HG02938 (cell line): Measurements from ENCODE around the gene PPP3CA.

Source experiments
- ATAC-seq: cut with Tn5 transposase; IDR thresholded peaks from one replicate; pipeline ENCODE4 v1.9.1; 2021; ENCODE audit warnings: mild to moderate bottlenecking, moderate library complexity; ENCODE audit not compliant: unreplicated experiment

PPP3CA gene

GRCh38 chr4:101289306-101289705 is 58.0 kb downstream of the PPP3CA start:
- ATAC-seq = no peak

DNA sequence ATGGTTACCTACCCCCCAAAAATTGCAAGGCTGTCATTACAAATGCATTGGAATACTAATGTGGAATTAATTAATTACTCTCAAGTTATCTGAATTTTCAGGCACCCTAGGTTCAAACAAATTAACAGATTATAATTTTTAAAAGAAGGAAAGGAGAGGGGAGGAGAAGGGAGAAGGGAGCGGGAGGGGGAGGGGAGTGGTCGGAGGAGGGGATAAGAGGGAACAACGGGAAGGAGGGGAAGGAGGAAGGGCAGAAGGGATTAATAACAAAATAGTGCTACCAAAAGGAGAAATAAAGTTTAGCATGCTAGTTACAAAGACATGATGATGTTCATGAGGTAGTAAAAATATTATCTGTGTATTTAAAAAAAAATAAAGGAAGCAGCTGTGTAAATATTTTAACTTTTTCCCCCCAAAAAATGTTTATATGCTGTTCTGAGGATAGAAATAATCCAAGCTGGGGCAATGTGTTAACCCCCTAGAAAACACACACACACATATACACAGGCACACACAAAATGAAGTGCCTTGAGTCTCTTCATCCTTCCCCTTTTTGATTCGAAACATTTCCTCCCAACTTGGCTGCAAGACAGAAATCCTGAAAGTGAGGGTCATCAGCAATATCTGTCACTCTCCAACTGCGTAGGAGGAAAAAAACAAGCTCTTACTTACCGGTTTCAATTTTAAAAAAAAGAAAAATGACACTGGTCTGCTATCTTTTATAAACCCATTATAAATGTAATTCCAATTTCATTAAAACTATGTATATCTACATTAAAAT is 58.8 kb downstream of the PPP3CA start:
- no peak for ATAC-seq

GRCh38 chr4:101287324-101287723 is 60.0 kb downstream of the PPP3CA start:
- ATAC-seq = no peak

DNA sequence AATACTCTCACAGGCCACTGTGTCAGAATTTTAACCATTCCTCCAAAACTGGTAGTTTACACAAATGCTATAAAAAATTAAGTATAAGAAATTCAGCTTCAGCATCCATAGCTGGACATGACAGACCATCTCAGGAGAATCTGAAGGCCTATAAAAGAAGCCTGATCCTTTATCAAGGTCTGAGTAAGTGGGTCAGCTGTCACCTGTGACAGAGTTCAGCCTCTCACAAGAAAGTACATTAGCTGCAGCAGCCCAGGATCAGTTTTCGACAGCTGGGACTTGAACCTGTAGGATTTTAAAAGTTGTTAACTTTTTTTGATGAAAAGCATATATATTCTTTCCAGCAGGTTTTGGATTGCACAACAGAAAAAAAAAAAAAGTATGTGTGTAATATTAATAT is 60.7 kb downstream of the PPP3CA start:
- ATAC-seq = no peak

GRCh38 chr4:101285985-101286384 is 61.3 kb downstream of the PPP3CA start:
- ATAC-seq = no peak

- ATAC-seq = no peak
Measured at GRCh38 chr4:101284546-101284945, 62.8 kb downstream of the PPP3CA start.

GRCh38 chr4:101283434-101283833 is 63.9 kb downstream of the PPP3CA start:
- no peak for ATAC-seq

- no peak for ATAC-seq
Measured at GRCh38 chr4:101282076-101282844, 65.1 kb downstream of the PPP3CA start.

DNA sequence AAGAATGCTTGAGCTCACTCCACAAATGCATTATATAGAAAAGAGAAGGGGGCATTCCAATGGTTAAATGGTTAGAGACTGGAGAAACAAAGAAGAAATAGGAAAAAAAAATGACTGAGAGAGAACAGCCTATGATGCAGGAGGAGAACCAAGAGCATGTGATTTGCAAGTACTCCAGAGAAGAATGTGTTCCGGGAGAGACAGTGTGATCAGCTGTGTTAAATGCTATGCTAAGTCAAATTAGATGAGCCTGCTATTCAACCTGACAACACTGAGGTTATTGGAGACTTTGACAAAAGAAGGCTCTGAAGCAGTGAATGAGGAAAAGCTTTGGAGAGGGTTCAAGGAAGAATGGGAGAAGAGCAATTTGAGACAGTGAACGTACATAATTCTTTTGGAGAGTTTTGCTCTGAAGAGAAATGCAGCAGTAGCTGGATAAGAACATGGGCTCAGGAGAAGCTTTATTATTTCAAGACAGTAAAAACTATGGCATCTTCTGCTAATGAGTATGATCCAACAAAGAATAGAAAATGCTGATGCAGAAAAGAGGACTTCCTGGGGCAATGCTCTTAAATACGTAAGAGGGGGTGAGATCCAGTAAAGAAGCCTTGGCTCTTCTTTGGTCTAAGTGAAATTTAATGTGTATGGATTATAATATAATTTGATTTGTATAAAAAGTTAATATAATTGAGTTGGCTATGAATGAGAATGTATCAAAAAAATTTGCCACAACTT is 66.3 kb downstream of the PPP3CA start:
- ATAC-seq = no peak

DNA sequence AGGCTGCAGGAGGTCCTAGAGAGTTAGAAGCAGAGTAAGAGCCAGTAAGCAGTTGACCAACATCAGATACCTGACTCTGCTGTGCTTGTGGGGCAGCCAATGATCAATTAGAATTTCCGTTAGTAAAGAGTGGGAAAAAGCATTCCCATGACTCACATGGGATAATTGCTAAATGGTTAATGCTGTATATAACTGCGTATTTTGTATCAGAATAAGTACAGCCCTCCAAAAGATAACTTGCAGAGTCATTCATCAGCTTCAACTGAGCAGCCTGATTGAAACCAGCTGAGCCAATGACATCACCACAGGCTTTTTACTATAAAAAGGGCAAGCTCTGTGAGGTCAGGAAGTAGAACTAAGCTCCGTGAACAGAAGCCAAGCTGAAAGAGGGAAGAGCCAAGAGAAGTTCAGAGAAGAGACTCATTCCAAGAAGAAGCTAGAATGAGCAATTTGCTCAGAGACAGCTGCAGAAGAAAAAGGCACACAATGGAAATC is 67.9 kb downstream of the PPP3CA start:
- peak; percentile 69 for ATAC-seq

GRCh38 chr4:101277671-101278070 is 69.7 kb downstream of the PPP3CA start:
- ATAC-seq = no peak

DNA sequence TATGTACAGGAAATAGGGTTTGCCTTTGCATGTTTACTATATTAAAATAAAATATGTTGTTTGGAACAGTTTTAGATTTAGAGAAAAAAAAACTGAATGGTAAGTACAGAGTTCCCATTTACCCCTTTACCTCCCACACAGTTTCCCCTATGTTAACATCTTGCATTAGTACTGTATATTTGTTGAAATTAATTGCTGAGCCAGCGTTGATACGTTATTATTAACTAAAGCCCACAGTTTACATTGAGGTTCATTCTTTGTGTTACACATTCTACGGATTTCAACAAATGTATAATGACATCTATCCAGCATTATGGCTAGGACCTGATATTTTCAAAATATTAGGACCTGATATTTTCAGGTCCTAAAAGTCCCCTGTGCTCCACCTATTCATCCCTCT is 70.7 kb downstream of the PPP3CA start:
- no peak for ATAC-seq

DNA sequence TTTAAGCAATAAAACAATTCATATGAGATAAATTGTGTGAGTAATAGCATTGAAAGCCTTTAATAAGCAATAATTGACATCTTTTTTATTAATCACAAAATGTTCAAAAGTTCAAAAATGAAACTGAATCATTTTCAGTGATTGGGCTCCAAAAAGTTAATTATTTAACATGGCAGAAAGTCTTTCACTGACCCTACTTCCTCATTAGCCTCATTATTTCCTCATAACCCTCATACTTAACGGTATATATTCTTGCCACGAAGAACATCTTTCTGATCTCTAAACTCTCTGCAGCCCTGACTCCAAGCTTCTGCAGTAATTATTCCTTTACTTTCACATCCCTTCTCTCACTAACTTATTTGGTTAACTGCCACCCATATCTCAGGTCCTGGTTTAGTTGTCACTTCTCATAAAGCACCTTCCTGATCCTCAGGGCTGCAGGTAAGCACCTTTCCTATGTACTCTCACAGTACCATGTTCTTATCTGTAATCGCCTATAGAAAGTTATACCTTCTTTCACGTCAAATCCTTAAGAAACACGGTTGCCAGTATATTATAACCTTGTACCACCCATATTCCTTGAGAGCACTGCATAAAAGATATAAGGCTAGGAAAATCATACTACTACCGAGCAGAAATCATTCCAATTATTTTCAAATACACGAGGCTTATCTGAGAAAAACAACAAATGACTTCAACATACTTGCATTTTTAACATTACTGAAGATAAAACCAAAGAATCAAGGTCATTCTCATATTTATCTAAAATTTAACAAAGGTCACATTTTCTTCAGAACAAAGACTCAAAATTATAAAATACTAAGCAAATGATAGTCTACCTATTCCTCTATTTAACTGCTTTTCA is 72.2 kb downstream of the PPP3CA start:
- ATAC-seq = peak; percentile 74

DNA sequence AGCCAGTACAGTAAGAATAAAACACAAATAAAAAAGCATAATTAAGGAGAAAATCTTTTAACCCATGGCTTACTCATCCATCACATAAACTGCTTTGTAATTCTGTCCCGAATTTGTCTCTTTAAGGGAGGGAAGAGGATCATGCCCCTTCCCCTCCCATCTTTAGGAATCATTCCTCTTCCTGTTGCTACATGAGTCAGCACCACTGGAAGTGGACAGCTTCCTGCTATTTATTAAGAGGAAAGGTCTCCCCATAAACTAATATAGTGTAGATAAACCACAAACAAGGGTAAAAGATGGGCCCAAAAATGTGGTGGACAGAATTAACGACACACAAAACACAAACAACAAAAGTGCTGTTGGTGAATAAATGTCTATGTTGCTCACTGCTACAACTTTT is 75.8 kb downstream of the PPP3CA start:
- ATAC-seq = no peak

- ATAC-seq = no peak
Measured at GRCh38 chr4:101269682-101270081, 77.6 kb downstream of the PPP3CA start.

GRCh38 chr4:101265816-101266172 is 81.5 kb downstream of the PPP3CA start:
- no peak for ATAC-seq

- no peak for ATAC-seq
Measured at GRCh38 chr4:101264993-101265815, 82.1 kb downstream of the PPP3CA start.

DNA sequence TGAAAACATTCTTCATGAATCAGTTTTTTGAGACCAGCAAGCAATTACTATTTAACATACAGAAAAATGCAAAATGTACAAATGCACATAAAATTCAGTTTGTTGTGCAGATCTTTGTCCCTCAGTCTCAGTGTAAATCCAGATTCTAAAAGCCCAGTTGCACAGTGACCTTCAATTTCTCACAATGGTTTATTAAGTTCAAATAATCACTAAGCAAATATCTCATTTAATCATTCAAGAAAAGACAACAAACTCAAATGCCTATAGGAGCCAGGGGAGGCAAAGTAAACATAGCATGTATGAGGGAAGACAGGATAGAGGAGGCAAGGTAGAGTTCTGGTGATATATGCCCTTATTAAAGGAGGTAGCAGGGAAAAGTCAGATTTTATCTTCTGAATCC is 82.8 kb downstream of the PPP3CA start:
- no peak for ATAC-seq

GRCh38 chr4:101262683-101263082 is 84.6 kb downstream of the PPP3CA start:
- ATAC-seq = no peak

GRCh38 chr4:101259876-101260275 is 87.5 kb downstream of the PPP3CA start:
- ATAC-seq = peak; percentile 94
